OCI-LY3 (cell line): Measurements from ENCODE around the gene GRM4.

Source experiments
- H2AFZ ChIP-seq: fragments of 200-600, 300-600 bp; shearing (Covaris generic); 2 replicates; pipeline ENCODE4 v1.6.0; 2014; ENCODE audit warnings: antibody characterized with exemption, low read depth, low read length
- H3K27ac ChIP-seq: fragments of 200-600, 300-600 bp; sonication (generic); 2 replicates; pipeline ENCODE4 v1.5.1; 2014; ENCODE audit warnings: mild to moderate bottlenecking, low read length, moderate library complexity, mixed read lengths
- H3K27me3 ChIP-seq: fragments of 200-600, 300-600 bp; sonication (generic); 2 replicates; pipeline ENCODE4 v1.6.1; 2014; ENCODE audit warnings: low read depth, low read length, mixed read lengths
- H3K36me3 ChIP-seq: fragments of 200-600, 300-600 bp; sonication (generic); replicated peaks from 2 replicates; pipeline ENCODE3; 2014; ENCODE audit warnings: low read depth, low read length, mixed read lengths
- H3K4me1 ChIP-seq: fragments of 300-600, 200-600 bp; sonication (generic); 2 replicates; pipeline ENCODE4 v1.6.1; 2014; ENCODE audit warnings: low read length, mixed read lengths
- H3K4me2 ChIP-seq: fragments of 200-600, 300-600 bp; sonication (generic); 2 replicates; pipeline ENCODE4 v1.6.1; 2014; ENCODE audit warnings: low read length, mixed read lengths
- H3K4me3 ChIP-seq: fragments of 300-600, 200-600 bp; sonication (generic); 2 replicates; pipeline ENCODE4 v1.5.1; 2014; ENCODE audit warnings: antibody characterized with exemption, mild to moderate bottlenecking, low read length, moderate library complexity
- H3K79me2 ChIP-seq: fragments of 300-600, 200-600 bp; shearing (Covaris generic); 2 replicates; pipeline ENCODE4 v1.6.1; 2014; ENCODE audit warnings: mild to moderate bottlenecking, low read length, mixed read lengths
- H3K9ac ChIP-seq: fragments of 300-600, 200-600 bp; shearing (Covaris generic); 2 replicates; pipeline ENCODE4 v1.6.0; 2014; ENCODE audit warnings: mild to moderate bottlenecking, low read length, moderate library complexity
- H3K9me3 ChIP-seq: fragments of 200-600, 300-600 bp; shearing (Covaris generic); 2 replicates; pipeline ENCODE4 v1.6.1; 2014; ENCODE audit warnings: low read length, mixed read lengths; ENCODE audit not compliant: insufficient read depth
- H4K20me1 ChIP-seq: fragments of 200-600, 300-600 bp; sonication (generic); 2 replicates; pipeline ENCODE4 v1.6.1; 2016; ENCODE audit warnings: low read length, mixed read lengths; ENCODE audit not compliant: insufficient read depth
- EZH2phosphoT487 ChIP-seq: fragments of 200-600 bp; shearing (Covaris generic); IDR thresholded peaks from 2 replicates; pipeline ENCODE4 v1.6.1; 2018; ENCODE audit warnings: antibody characterized with exemption, mixed run types, low read depth
- TF ChIP-seq, protein P1 (sequence below): fragments of 200-600, 300-600 bp; sonication (generic); IDR thresholded peaks from 2 replicates; pipeline ENCODE4 v1.5.1; 2014; ENCODE audit warnings: antibody characterized with exemption, low read length, low read depth

Gene GRM4

DNA sequence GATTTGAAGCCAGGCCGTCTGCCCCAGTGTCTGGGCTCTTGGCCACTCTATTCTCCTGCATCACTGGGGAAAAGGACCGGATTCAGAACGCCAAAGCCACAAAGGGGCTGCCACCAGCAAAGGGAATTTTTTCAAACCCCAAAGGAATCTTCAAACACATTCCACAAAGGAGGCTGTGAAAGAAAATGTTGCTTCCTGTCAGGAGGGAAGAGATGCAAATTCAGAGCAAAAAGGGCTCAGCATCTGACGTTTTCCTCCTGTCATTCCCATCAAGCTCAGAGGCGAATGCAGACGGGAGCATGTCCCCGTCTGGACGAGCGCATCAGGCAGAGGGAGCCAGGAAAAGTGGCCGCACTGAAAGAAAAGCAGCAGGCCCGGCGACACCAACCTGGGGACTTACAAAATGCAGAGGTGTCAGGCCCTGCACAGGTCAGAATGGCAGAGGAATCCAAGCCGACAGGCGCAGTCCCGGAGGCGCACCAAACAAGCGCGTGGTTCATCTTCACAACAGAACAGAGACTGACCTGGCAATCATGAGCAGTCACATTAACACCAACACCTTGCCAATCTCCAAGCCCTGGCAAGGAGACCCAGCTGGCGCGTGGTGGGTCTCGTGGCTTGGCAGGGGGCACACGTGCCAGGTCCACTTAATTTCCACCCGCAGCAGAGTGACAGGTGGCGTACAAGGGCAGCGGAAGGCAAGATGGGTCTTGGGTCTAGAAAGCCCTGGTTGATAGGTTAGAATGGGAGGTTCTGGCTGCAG is 62.8 kb downstream of the GRM4 start:
- Histone ChIP-seq H3K27ac (no peak overlapping the region), H3K9ac (no peak overlapping the region), H3K27me3 (no peaks in the 10 kb centered on the region), H3K4me1 (no peaks in the 10 kb centered on the region), H3K9me3 (no peaks in the 10 kb centered on the region), H4K20me1 (no peaks in the 10 kb centered on the region), H3K4me3 (no peak overlapping the region), H2AFZ (no peak overlapping the region), H3K4me2 (no peak overlapping the region), H3K36me3 (no peaks in the 10 kb centered on the region), H3K79me2 (no peaks in the 10 kb centered on the region)
- TF ChIP-seq, protein P1, sequence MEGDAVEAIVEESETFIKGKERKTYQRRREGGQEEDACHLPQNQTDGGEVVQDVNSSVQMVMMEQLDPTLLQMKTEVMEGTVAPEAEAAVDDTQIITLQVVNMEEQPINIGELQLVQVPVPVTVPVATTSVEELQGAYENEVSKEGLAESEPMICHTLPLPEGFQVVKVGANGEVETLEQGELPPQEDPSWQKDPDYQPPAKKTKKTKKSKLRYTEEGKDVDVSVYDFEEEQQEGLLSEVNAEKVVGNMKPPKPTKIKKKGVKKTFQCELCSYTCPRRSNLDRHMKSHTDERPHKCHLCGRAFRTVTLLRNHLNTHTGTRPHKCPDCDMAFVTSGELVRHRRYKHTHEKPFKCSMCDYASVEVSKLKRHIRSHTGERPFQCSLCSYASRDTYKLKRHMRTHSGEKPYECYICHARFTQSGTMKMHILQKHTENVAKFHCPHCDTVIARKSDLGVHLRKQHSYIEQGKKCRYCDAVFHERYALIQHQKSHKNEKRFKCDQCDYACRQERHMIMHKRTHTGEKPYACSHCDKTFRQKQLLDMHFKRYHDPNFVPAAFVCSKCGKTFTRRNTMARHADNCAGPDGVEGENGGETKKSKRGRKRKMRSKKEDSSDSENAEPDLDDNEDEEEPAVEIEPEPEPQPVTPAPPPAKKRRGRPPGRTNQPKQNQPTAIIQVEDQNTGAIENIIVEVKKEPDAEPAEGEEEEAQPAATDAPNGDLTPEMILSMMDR, result no peak
- no peak for TF ChIP-seq EZH2phosphoT487

DNA sequence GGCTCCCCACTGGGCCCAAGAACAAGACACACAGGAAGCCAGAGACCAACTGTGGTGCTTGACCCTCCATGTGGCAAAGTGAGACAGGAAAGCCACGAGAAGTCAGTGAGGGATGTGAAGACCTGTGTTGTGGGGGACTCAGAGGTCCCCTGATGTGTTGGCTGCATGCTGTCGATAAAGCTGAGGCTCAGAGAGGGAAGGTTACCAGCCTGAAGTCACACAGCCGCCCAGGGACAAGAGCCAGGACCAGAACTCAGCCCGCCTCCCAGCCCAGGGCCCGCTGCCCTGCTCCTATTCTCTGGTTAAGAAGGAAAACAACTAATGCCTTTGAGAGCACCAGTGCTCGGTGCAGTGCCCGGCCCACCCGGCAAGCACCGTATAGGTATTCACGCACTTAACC is 63.5 kb downstream of the GRM4 start:
- no peaks in the 10 kb centered on the region for H3K79me2 ChIP-seq
- H3K36me3 ChIP-seq, result no peaks in the 10 kb centered on the region
- no peaks in the 10 kb centered on the region for H3K4me1 ChIP-seq
- H4K20me1 ChIP-seq, result no peaks in the 10 kb centered on the region
- TF ChIP-seq EZH2phosphoT487, result no peak
- TF ChIP-seq, protein P1, result no peak
- no peak overlapping the region for H3K27ac ChIP-seq
- no peak overlapping the region for H2AFZ ChIP-seq
- no peak overlapping the region for H3K4me3 ChIP-seq
- H3K9ac ChIP-seq, result no peak overlapping the region
- no peaks in the 10 kb centered on the region for H3K9me3 ChIP-seq
- no peaks in the 10 kb centered on the region for H3K27me3 ChIP-seq
- H3K4me2 ChIP-seq, result no peak overlapping the region

DNA sequence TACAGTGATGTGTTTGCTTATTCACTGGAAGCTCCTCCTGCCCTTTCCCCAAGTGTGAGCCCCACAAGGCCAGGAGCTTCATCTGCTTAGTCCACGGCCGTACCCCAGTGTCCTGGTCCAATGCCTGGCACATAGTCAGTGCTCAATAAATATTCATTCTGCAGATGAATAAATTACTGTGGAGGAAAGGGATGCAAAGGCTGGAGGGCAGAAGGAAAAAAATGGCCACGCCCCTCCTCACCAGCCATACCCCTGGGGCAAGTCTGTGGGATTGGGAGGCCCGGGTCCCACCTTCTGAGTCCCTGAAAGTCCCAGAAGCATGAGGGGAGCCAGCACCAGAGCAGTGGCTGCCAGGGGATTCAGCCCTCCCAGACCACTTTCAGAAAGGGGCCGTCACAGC is 65.5 kb downstream of the GRM4 start:
- no peaks in the 10 kb centered on the region for H3K36me3 ChIP-seq
- H3K4me1 ChIP-seq, result no peaks in the 10 kb centered on the region
- no peaks in the 10 kb centered on the region for H4K20me1 ChIP-seq
- H2AFZ ChIP-seq, result no peak overlapping the region
- no peak for TF ChIP-seq EZH2phosphoT487
- TF ChIP-seq, protein P1, result no peak
- H3K4me3 ChIP-seq, result no peak overlapping the region
- H3K27me3 ChIP-seq, result no peaks in the 10 kb centered on the region
- H3K9me3 ChIP-seq, result no peaks in the 10 kb centered on the region
- H3K79me2 ChIP-seq, result no peaks in the 10 kb centered on the region
- no peak overlapping the region for H3K4me2 ChIP-seq
- no peak overlapping the region for H3K9ac ChIP-seq
- no peak overlapping the region for H3K27ac ChIP-seq

DNA sequence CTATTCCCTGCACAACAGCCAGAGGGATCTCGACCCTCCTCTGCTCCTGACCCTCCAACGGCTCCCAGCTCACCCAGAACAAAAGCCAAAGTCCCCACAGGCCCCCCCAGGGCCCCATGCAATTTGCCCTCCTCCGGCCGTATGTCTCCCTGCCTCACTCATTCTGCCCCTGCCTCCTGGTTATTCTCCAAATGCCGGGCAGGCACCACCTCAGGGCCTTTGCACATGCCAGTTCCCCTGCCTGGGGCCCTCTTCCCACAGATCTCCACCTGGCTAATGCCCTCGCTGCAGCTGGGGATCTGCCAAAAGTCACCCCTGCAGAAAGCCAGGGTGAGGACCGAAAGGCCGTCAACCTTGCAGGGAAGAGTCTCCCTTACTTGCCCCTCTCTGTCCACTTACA is 66.0 kb downstream of the GRM4 start:
- TF ChIP-seq, protein P1, result no peak
- no peak for TF ChIP-seq EZH2phosphoT487
- Histone ChIP-seq H3K9me3 (no peaks in the 10 kb centered on the region), H3K4me3 (no peak overlapping the region), H3K4me2 (no peak overlapping the region), H4K20me1 (no peaks in the 10 kb centered on the region), H3K27ac (no peak overlapping the region), H3K4me1 (no peaks in the 10 kb centered on the region), H3K36me3 (no peaks in the 10 kb centered on the region), H2AFZ (no peak overlapping the region), H3K79me2 (no peaks in the 10 kb centered on the region), H3K27me3 (no peaks in the 10 kb centered on the region), H3K9ac (no peak overlapping the region)
